HepG2 (cell line): ENCODE measurements around the gene DSTN. TPM values are rescaled to one million over a fixed set of nuclear protein-coding genes. Genes with fewer than 3 reads are reported as not detected.

ENCODE experiments used
- HNF1B ChIP-seq: sonication (generic); formaldehyde crosslinking; IDR thresholded peaks from 2 replicates; pipeline ENCODE4 v1.5.1; 2020; ENCODE audit warnings: mild to moderate bottlenecking, moderate library complexity, missing genetic modification reagents
- HOXA7 ChIP-seq: sonication (generic); formaldehyde crosslinking; IDR thresholded peaks from 2 replicates; pipeline ENCODE4 v1.8.1; 2022; ENCODE audit warnings: mild to moderate bottlenecking, missing genetic modification reagents, moderate library complexity
- IRF9 ChIP-seq: sonication (generic); formaldehyde crosslinking; IDR thresholded peaks from 2 replicates; pipeline ENCODE4 v1.8.0; 2022; ENCODE audit warnings: missing genetic modification reagents, mild to moderate bottlenecking, borderline replicate concordance
- ISL2 ChIP-seq: sonication (generic); formaldehyde crosslinking; IDR thresholded peaks from 2 replicates; pipeline ENCODE4 v1.5.0; 2020; ENCODE audit warnings: missing genetic modification reagents
- KAT8 ChIP-seq: IDR thresholded peaks from 2 replicates; pipeline ENCODE4 v1.6.1; 2016; ENCODE audit warnings: missing genetic modification reagents, missing compliant biosample characterization
- MED13 ChIP-seq: sonication (generic); formaldehyde crosslinking; IDR thresholded peaks from 2 replicates; pipeline ENCODE4 v1.5.0; 2020; ENCODE audit warnings: missing genetic modification reagents
- NCOA2 ChIP-seq: sonication (generic); formaldehyde crosslinking; IDR thresholded peaks from 2 replicates; pipeline ENCODE4 v1.8.0; 2022; ENCODE audit warnings: inconsistent platforms
- NR2C2 ChIP-seq: sonication (generic); formaldehyde crosslinking; IDR thresholded peaks from 2 replicates; pipeline ENCODE4 v1.4.0; 2020; ENCODE audit warnings: missing genetic modification reagents, mild to moderate bottlenecking, moderate library complexity, borderline replicate concordance
- RCOR2 ChIP-seq: IDR thresholded peaks from 2 replicates; pipeline ENCODE4 v1.6.1; 2016; ENCODE audit warnings: missing biosample characterization, missing genetic modification reagents
- RFX5 ChIP-seq: IDR thresholded peaks from 2 replicates; pipeline ENCODE4 v1.6.1; 2011; ENCODE audit warnings: low read depth, low read length, improper control_type of control experiment
- SALL1 ChIP-seq: sonication (generic); formaldehyde crosslinking; IDR thresholded peaks from 2 replicates; pipeline ENCODE4 v1.8.0; 2022; ENCODE audit warnings: mild to moderate bottlenecking, missing genetic modification reagents
- ZNF264 ChIP-seq: sonication (generic); formaldehyde crosslinking; IDR thresholded peaks from 2 replicates; pipeline ENCODE4 v1.4.0; 2020; ENCODE audit warnings: missing genetic modification reagents
- ZNF460 ChIP-seq: sonication (generic); formaldehyde crosslinking; IDR thresholded peaks from 2 replicates; pipeline ENCODE4 v1.5.1; 2020; ENCODE audit warnings: missing genetic modification reagents, mild to moderate bottlenecking, borderline replicate concordance
- polyA plus RNA-seq, 8 experiments: library from polyadenylated mRNA; depleted of rRNA in 3 of 8; stranded (reverse) in 7 of 8; unstranded in 1 of 8; fragments of >200 nt; fragmentation: Illumina TruSeq in 4 of 8; extraction: Trizol in 4 of 8; gene quantifications; 2 replicates each; pipeline versions ENCODE4 v1.2.1 to v1.2.3, GENCODE V29; 2011 to 2016; ENCODE audit warnings: low read depth in 4 of 8, missing spikeins in 1 of 8, mixed read lengths in 1 of 8; ENCODE audit not compliant: insufficient read depth in 1 of 8
- total RNA-seq, 5 experiments: library from RNA; depleted of rRNA; stranded (reverse); fragments of >200 nt; fragmentation: Illumina TruSeq; extraction: Trizol; gene quantifications; 2 replicates each; pipeline ENCODE4 v1.2.3, GENCODE V29; 2016; ENCODE audit warnings: low read depth in 1 of 5
- TF ChIP-seq, protein P1 (sequence below): sonication (generic); formaldehyde crosslinking; IDR thresholded peaks from 2 replicates; pipeline ENCODE4 v1.5.0; 2020; ENCODE audit warnings: missing genetic modification reagents
- TF ChIP-seq, protein P2 (sequence below): sonication (generic); formaldehyde crosslinking; IDR thresholded peaks from 2 replicates; pipeline ENCODE4 v1.8.1; 2023; ENCODE audit warnings: mild to moderate bottlenecking, inconsistent platforms, moderate library complexity, missing genetic modification reagents, borderline replicate concordance
- TF ChIP-seq, protein P3 (sequence below): sonication (generic); formaldehyde crosslinking; IDR thresholded peaks from 2 replicates; pipeline ENCODE4 v1.8.1; 2023; ENCODE audit warnings: mild to moderate bottlenecking, missing genetic modification reagents
- TF ChIP-seq, protein P4 (sequence below): sonication (generic); formaldehyde crosslinking; IDR thresholded peaks from 2 replicates; pipeline ENCODE4 v1.8.1; 2022; ENCODE audit warnings: mild to moderate bottlenecking, missing genetic modification reagents

The DSTN gene
- total and polyA plus RNA-seq, 2 of the 13 experiments (the other 11 are each of a cell fraction or from before 2014, with no cell fraction given) = 27.6 to 106 TPM

DNA sequence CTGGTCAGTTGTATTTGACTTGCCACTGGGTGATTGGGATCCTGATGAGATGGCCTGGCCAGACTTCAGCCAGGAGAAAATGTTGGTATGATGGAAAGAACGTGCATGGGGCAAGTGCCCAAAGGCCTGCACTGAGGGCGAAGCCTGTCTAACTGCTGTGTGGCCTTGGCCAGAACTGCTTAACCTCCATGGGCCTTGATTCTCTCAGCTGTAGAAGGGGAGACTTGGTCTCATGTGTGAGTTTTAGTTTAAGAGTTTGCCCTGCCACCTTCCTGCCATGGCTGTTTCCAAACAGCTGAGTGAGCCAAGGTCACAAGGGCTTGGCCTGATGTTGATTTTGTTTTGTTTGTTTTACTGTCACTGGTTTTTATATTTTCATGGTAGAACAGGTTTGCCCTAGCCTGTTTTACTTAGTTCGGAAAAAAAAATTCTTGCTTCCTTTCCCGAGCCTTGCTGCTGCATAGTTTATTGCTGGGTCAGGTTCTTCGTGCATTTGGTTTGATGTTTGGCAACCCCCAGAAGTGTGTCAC is 35.3 kb downstream of the DSTN start (continued):
- TF ChIP-seq, protein P1, sequence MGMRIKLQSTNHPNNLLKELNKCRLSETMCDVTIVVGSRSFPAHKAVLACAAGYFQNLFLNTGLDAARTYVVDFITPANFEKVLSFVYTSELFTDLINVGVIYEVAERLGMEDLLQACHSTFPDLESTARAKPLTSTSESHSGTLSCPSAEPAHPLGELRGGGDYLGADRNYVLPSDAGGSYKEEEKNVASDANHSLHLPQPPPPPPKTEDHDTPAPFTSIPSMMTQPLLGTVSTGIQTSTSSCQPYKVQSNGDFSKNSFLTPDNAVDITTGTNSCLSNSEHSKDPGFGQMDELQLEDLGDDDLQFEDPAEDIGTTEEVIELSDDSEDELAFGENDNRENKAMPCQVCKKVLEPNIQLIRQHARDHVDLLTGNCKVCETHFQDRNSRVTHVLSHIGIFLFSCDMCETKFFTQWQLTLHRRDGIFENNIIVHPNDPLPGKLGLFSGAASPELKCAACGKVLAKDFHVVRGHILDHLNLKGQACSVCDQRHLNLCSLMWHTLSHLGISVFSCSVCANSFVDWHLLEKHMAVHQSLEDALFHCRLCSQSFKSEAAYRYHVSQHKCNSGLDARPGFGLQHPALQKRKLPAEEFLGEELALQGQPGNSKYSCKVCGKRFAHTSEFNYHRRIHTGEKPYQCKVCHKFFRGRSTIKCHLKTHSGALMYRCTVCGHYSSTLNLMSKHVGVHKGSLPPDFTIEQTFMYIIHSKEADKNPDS = no peak
- peak; percentile 44; the same call in 1 of the 2 replicates for TF ChIP-seq NCOA2 (CRISPR knock-in tag)
- TF ChIP-seq KAT8 (CRISPR knock-in tag) = peak; percentile 71
- no peak for TF ChIP-seq ZNF460 (CRISPR knock-in tag)
- TF ChIP-seq RFX5 = no peak
- TF ChIP-seq MED13 (CRISPR knock-in tag) = no peak
- no peak for TF ChIP-seq HOXA7 (CRISPR knock-in tag)
- TF ChIP-seq, protein P2, sequence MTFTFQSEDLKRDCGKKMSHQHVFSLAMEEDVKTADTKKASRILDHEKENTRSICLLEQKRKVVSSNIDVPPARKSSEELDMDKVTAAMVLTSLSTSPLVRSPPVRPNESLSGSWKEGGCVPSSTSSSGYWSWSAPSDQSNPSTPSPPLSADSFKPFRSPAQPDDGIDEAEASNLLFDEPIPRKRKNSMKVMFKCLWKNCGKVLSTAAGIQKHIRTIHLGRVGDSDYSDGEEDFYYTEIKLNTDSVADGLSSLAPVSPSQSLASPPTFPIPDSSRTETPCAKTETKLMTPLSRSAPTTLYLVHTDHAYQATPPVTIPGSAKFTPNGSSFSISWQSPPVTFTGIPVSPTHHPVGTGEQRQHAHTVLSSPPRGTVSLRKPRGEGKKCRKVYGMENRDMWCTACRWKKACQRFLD (CRISPR knock-in tag) = no peak
- TF ChIP-seq, protein P3, sequence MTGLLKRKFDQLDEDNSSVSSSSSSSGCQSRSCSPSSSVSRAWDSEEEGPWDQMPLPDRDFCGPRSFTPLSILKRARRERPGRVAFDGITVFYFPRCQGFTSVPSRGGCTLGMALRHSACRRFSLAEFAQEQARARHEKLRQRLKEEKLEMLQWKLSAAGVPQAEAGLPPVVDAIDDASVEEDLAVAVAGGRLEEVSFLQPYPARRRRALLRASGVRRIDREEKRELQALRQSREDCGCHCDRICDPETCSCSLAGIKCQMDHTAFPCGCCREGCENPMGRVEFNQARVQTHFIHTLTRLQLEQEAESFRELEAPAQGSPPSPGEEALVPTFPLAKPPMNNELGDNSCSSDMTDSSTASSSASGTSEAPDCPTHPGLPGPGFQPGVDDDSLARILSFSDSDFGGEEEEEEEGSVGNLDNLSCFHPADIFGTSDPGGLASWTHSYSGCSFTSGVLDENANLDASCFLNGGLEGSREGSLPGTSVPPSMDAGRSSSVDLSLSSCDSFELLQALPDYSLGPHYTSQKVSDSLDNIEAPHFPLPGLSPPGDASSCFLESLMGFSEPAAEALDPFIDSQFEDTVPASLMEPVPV (CRISPR knock-in tag) = no peak
- TF ChIP-seq, protein P4, sequence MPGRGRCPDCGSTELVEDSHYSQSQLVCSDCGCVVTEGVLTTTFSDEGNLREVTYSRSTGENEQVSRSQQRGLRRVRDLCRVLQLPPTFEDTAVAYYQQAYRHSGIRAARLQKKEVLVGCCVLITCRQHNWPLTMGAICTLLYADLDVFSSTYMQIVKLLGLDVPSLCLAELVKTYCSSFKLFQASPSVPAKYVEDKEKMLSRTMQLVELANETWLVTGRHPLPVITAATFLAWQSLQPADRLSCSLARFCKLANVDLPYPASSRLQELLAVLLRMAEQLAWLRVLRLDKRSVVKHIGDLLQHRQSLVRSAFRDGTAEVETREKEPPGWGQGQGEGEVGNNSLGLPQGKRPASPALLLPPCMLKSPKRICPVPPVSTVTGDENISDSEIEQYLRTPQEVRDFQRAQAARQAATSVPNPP (CRISPR knock-in tag) = peak; percentile 72; the same call in 1 of the 2 replicates
- peak; percentile 44; the same call in 1 of the 2 replicates for TF ChIP-seq HNF1B
- TF ChIP-seq ZNF264 = 0 out of 2 replicates have a peak, but pooled peaks have one; percentile 45
- TF ChIP-seq SALL1 = peak; percentile 94
- 0 out of 2 replicates have a peak, but pooled peaks have one; percentile 38 for TF ChIP-seq IRF9 (CRISPR knock-in tag)
- peak; percentile 64; the same call in 1 of the 2 replicates for TF ChIP-seq ISL2 (CRISPR knock-in tag)
- peak; percentile 75; the same call in 1 of the 2 replicates for TF ChIP-seq RCOR2 (CRISPR knock-in tag)
- TF ChIP-seq NR2C2 = peak; percentile 47; the same call in 1 of the 2 replicates
